GM12878 (cell line): ENCODE data around the gene COG4. TPM values are rescaled to one million over a fixed set of nuclear protein-coding genes. Genes with fewer than 3 reads are reported as not detected.

ENCODE experiments used
- CBFB ChIP-seq: IDR thresholded peaks from 2 replicates; pipeline ENCODE4 v1.6.1; 2016; ENCODE audit warnings: antibody characterized with exemption, low read depth
- ETV6 ChIP-seq, 2 experiments: fragments of 450-650 bp in 1 of 2; IDR thresholded peaks in 1 of 2; conservative IDR thresholded peaks in 1 of 2; 2 replicates each; pipeline ENCODE4 v1.6.1; 2014; ENCODE audit warnings: antibody characterized with exemption in 1 of 2, borderline replicate concordance in 1 of 2, low read depth in 1 of 2, mild to moderate bottlenecking in 1 of 2, moderate library complexity in 1 of 2
- MXI1 ChIP-seq: fragments of 150-350 bp; IDR thresholded peaks from 2 replicates; pipeline ENCODE4 v1.6.1; 2011; ENCODE audit warnings: low read depth, mild to moderate bottlenecking, inconsistent platforms, low read length, improper control_type of control experiment
- SREBF2 ChIP-seq: IDR thresholded peaks from 2 replicates; pipeline ENCODE4 v1.6.1; 2012; ENCODE audit warnings: mild to moderate bottlenecking, low read length
- YBX1 ChIP-seq: fragments of 450-650 bp; IDR thresholded peaks from 2 replicates; pipeline ENCODE4 v1.6.1; 2016; ENCODE audit warnings: antibody characterized with exemption
- ZNF24 ChIP-seq: fragments of 450-650 bp; IDR thresholded peaks from 2 replicates; pipeline ENCODE4 v1.6.1; 2017; ENCODE audit warnings: antibody characterized with exemption, mild to moderate bottlenecking
- polyA plus RNA-seq, 11 experiments: library from polyadenylated mRNA; depleted of rRNA in 4 of 11; unstranded in 6 of 11; stranded (reverse) in 5 of 11; fragments of >200 nt; fragmentation: Nextera tagmentation in 4 of 11; fragmentation: Illumina TruSeq in 1 of 11; extraction: Ambion mirVana in 4 of 11; extraction: Trizol in 1 of 11; gene quantifications; 1 replicate in 1 of 11; 2 replicates in 10 of 11; pipeline versions ENCODE4 v1.2.1 to v1.2.3, GENCODE V29; 2011 to 2016; ENCODE audit warnings: inconsistent platforms in 2 of 11, missing spikeins in 2 of 11, low read depth in 1 of 11
- total RNA-seq, 4 experiments: library from RNA; depleted of rRNA in 3 of 4; stranded (reverse); fragments of >200 nt in 3 of 4; fragmentation: Illumina TruSeq in 1 of 4; extraction: Trizol in 1 of 4; gene quantifications; 2 replicates each; pipeline versions ENCODE4 v1.2.1 to v1.2.3, GENCODE V29; 2013 to 2021
- TF ChIP-seq, protein P1 (sequence below): fragments of 450-650 bp; IDR thresholded peaks from 2 replicates; pipeline ENCODE4 v1.6.1; 2016; ENCODE audit warnings: mild to moderate bottlenecking, moderate library complexity, borderline replicate concordance
- TF ChIP-seq, protein P2 (sequence below): IDR thresholded peaks from 2 replicates; pipeline ENCODE4 v1.6.1; 2012; ENCODE audit warnings: improper control_type of control experiment, low read depth, low read length; ENCODE audit not compliant: insufficient replicate concordance
- TF ChIP-seq, protein P3 (sequence below): IDR thresholded peaks from 2 replicates; pipeline ENCODE4 v1.6.1; 2012; ENCODE audit warnings: low read depth, low read length, improper control_type of control experiment
- TF ChIP-seq, protein P4 (sequence below): IDR thresholded peaks from 2 replicates; pipeline ENCODE4 v1.6.1; 2012; ENCODE audit warnings: low read depth, low read length, improper control_type of control experiment

Gene COG4
- total and polyA plus RNA-seq, 10 of the 15 experiments (the other 5 are each of a cell fraction or from before 2014, with no cell fraction given) = 7.0 to 57.7 (median 33.0) TPM

DNA sequence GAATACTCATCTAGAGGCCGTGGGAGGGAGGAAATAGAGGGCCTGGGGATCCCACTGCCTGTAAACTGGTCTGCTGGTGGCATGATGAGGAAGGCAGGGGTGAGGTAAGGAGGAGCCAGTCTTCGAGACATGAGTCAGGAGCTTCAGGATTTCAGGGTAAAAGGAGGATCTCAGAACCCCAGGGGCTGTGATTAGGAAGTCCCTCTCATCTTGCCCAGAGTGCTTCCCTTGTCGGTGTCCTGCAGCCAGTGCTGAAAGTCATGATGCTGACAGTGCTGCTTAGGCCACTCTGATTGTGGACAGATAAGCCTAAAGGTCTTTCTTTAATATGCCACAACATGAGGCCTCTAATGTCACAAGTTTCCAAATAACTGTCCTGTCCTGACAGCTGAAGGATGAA, 29.6 kb downstream of the COG4 start (continued):
- TF ChIP-seq, protein P1, sequence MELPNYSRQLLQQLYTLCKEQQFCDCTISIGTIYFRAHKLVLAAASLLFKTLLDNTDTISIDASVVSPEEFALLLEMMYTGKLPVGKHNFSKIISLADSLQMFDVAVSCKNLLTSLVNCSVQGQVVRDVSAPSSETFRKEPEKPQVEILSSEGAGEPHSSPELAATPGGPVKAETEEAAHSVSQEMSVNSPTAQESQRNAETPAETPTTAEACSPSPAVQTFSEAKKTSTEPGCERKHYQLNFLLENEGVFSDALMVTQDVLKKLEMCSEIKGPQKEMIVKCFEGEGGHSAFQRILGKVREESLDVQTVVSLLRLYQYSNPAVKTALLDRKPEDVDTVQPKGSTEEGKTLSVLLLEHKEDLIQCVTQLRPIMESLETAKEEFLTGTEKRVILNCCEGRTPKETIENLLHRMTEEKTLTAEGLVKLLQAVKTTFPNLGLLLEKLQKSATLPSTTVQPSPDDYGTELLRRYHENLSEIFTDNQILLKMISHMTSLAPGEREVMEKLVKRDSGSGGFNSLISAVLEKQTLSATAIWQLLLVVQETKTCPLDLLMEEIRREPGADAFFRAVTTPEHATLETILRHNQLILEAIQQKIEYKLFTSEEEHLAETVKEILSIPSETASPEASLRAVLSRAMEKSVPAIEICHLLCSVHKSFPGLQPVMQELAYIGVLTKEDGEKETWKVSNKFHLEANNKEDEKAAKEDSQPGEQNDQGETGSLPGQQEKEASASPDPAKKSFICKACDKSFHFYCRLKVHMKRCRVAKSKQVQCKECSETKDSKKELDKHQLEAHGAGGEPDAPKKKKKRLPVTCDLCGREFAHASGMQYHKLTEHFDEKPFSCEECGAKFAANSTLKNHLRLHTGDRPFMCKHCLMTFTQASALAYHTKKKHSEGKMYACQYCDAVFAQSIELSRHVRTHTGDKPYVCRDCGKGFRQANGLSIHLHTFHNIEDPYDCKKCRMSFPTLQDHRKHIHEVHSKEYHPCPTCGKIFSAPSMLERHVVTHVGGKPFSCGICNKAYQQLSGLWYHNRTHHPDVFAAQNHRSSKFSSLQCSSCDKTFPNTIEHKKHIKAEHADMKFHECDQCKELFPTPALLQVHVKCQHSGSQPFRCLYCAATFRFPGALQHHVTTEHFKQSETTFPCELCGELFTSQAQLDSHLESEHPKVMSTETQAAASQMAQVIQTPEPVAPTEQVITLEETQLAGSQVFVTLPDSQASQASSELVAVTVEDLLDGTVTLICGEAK = no peak
- TF ChIP-seq ZNF24 = no peak
- TF ChIP-seq, protein P2, sequence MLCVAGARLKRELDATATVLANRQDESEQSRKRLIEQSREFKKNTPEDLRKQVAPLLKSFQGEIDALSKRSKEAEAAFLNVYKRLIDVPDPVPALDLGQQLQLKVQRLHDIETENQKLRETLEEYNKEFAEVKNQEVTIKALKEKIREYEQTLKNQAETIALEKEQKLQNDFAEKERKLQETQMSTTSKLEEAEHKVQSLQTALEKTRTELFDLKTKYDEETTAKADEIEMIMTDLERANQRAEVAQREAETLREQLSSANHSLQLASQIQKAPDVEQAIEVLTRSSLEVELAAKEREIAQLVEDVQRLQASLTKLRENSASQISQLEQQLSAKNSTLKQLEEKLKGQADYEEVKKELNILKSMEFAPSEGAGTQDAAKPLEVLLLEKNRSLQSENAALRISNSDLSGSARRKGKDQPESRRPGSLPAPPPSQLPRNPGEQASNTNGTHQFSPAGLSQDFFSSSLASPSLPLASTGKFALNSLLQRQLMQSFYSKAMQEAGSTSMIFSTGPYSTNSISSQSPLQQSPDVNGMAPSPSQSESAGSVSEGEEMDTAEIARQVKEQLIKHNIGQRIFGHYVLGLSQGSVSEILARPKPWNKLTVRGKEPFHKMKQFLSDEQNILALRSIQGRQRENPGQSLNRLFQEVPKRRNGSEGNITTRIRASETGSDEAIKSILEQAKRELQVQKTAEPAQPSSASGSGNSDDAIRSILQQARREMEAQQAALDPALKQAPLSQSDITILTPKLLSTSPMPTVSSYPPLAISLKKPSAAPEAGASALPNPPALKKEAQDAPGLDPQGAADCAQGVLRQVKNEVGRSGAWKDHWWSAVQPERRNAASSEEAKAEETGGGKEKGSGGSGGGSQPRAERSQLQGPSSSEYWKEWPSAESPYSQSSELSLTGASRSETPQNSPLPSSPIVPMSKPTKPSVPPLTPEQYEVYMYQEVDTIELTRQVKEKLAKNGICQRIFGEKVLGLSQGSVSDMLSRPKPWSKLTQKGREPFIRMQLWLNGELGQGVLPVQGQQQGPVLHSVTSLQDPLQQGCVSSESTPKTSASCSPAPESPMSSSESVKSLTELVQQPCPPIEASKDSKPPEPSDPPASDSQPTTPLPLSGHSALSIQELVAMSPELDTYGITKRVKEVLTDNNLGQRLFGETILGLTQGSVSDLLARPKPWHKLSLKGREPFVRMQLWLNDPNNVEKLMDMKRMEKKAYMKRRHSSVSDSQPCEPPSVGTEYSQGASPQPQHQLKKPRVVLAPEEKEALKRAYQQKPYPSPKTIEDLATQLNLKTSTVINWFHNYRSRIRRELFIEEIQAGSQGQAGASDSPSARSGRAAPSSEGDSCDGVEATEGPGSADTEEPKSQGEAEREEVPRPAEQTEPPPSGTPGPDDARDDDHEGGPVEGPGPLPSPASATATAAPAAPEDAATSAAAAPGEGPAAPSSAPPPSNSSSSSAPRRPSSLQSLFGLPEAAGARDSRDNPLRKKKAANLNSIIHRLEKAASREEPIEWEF = no peak
- no peak for TF ChIP-seq YBX1
- TF ChIP-seq, protein P3, sequence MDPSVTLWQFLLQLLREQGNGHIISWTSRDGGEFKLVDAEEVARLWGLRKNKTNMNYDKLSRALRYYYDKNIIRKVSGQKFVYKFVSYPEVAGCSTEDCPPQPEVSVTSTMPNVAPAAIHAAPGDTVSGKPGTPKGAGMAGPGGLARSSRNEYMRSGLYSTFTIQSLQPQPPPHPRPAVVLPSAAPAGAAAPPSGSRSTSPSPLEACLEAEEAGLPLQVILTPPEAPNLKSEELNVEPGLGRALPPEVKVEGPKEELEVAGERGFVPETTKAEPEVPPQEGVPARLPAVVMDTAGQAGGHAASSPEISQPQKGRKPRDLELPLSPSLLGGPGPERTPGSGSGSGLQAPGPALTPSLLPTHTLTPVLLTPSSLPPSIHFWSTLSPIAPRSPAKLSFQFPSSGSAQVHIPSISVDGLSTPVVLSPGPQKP = no peak
- TF ChIP-seq ETV6 (conservative IDR thresholded peaks at IDR 0.05 in 1 of 2, IDR thresholded peaks at IDR 0.05 in 1 of 2; ENCODE audit: borderline replicate concordance in 1 of 2, low read depth in 1 of 2) = no peak
- TF ChIP-seq, protein P4, sequence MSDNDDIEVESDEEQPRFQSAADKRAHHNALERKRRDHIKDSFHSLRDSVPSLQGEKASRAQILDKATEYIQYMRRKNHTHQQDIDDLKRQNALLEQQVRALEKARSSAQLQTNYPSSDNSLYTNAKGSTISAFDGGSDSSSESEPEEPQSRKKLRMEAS = no peak
- TF ChIP-seq SREBF2 = no peak
- no peak for TF ChIP-seq MXI1
- no peak for TF ChIP-seq CBFB
